ENCODE data around the gene LNX2. TPM values are rescaled to one million over a fixed set of nuclear protein-coding genes. Genes with fewer than 3 reads are reported as not detected.

Gene LNX2
- total RNA-seq, 2 experiments from 2014 or later, result 6.8 to 9.7 TPM

DNA sequence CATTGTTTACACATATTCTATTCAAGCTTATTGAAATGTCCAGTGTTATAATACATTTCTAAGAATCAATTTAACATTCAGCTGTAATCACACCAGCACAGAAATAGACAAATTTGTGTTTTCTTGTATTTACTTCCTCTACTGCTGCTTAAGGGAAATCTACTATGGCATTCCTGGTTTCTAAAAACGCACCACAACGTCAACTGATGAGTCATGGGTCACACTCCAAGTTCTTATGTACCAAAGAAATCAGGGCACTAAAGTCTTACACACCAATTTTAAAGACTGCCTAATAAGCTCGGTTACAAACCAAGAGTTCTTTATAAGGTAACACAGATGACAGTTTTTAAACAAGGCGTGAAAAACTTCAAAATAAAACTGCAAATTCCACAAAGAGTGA, 13.2 kb downstream of the LNX2 start:
- CTCF ChIA-PET (ENCODE audit: unreplicated experiment), result no interaction called here
- DNase-seq (ENCODE audit: low spot score), result no peak
- Histone ChIP-seq H3K4me3 (ENCODE audit: low read depth, low read length, poor library complexity, severe bottlenecking) (no peak overlapping the region), H3K9me2 (ENCODE audit: insufficient read depth, low read length) (no peaks in the 10 kb centered on the region), H3K79me2 (ENCODE audit: insufficient read depth, low read depth, low read length) (peaks cover 33% of the 10 kb centered on the region; the same call in 1 of the 2 replicates), H3K9me3 (ENCODE audit: low read length) (no peaks in the 10 kb centered on the region), H3K4me2 (ENCODE audit: low read length) (no peak overlapping the region), H4K20me1 (ENCODE audit: insufficient read depth, low read length) (0 out of 2 replicates have a peak, but pooled peaks cover 3% of the 10 kb centered on the region), H3K4me1 (ENCODE audit: insufficient read depth, low read length, poor library complexity, severe bottlenecking) (no peaks in the 10 kb centered on the region), H2AFZ (ENCODE audit: low read length) (no peak overlapping the region), H3K36me3 (ENCODE audit: insufficient read depth, low read length) (no peaks in the 10 kb centered on the region), H3K27ac (ENCODE audit: low read depth, low read length, poor library complexity, severe bottlenecking) (no peak overlapping the region)
- intact Hi-C loops (cut with micrococcal nuclease; ENCODE audit: unreplicated experiment), result no loop called here
- no TSS peak for BruUV-seq (replicated peaks)
- POLR2A ChIA-PET, result interaction anchor here (0.7 to 1.5 kb wide), 3 partner anchors 8 to 22 kb away, joined by 3 to 4 read pairs (median 3); partner anchors contain the start of gene LNX2
- no peak for TF ChIP-seq EZH2phosphoT487 (IDR thresholded peaks at IDR 0.05; ENCODE audit: borderline replicate concordance, low read depth, low read length)
- TF ChIP-seq, protein P1, sequence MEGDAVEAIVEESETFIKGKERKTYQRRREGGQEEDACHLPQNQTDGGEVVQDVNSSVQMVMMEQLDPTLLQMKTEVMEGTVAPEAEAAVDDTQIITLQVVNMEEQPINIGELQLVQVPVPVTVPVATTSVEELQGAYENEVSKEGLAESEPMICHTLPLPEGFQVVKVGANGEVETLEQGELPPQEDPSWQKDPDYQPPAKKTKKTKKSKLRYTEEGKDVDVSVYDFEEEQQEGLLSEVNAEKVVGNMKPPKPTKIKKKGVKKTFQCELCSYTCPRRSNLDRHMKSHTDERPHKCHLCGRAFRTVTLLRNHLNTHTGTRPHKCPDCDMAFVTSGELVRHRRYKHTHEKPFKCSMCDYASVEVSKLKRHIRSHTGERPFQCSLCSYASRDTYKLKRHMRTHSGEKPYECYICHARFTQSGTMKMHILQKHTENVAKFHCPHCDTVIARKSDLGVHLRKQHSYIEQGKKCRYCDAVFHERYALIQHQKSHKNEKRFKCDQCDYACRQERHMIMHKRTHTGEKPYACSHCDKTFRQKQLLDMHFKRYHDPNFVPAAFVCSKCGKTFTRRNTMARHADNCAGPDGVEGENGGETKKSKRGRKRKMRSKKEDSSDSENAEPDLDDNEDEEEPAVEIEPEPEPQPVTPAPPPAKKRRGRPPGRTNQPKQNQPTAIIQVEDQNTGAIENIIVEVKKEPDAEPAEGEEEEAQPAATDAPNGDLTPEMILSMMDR (conservative IDR thresholded peaks at IDR 0.05; ENCODE audit: low read length), result no peak

GRCh38 chr13:27605610-27606200, 14.6 kb downstream of the LNX2 start:
- Histone ChIP-seq H3K4me1 (ENCODE audit: insufficient read depth, low read length, poor library complexity, severe bottlenecking) (no peaks in the 10 kb centered on the region), H3K9me2 (ENCODE audit: insufficient read depth, low read length) (no peaks in the 10 kb centered on the region), H3K4me3 (ENCODE audit: low read depth, low read length, poor library complexity, severe bottlenecking) (no peak overlapping the region), H4K20me1 (ENCODE audit: insufficient read depth, low read length) (0 out of 2 replicates have a peak, but pooled peaks cover 3% of the 10 kb centered on the region), H3K9me3 (ENCODE audit: low read length) (no peaks in the 10 kb centered on the region), H3K36me3 (ENCODE audit: insufficient read depth, low read length) (no peaks in the 10 kb centered on the region), H3K79me2 (ENCODE audit: insufficient read depth, low read depth, low read length) (peaks cover 20% of the 10 kb centered on the region; the same call in 1 of the 2 replicates), H3K4me2 (ENCODE audit: low read length) (no peak overlapping the region), H3K27ac (ENCODE audit: low read depth, low read length, poor library complexity, severe bottlenecking) (no peak overlapping the region), H2AFZ (ENCODE audit: low read length) (no peak overlapping the region)
- intact Hi-C loops (cut with micrococcal nuclease; ENCODE audit: unreplicated experiment), result no loop called here
- BruUV-seq (replicated peaks), result no TSS peak
- TF ChIP-seq EZH2phosphoT487 (IDR thresholded peaks at IDR 0.05; ENCODE audit: borderline replicate concordance, low read depth, low read length), result no peak
- TF ChIP-seq, protein P1 (conservative IDR thresholded peaks at IDR 0.05; ENCODE audit: low read length), result no peak
- no peak for DNase-seq (ENCODE audit: low spot score)
- POLR2A ChIA-PET, result interaction anchor here (0.5 to 1.3 kb wide), 6 partner anchors 12 to 924 kb away, joined by 3 to 5 read pairs (median 3); partner anchors contain the start of gene POLR1D
- CTCF ChIA-PET (ENCODE audit: unreplicated experiment), result no interaction called here

DNA sequence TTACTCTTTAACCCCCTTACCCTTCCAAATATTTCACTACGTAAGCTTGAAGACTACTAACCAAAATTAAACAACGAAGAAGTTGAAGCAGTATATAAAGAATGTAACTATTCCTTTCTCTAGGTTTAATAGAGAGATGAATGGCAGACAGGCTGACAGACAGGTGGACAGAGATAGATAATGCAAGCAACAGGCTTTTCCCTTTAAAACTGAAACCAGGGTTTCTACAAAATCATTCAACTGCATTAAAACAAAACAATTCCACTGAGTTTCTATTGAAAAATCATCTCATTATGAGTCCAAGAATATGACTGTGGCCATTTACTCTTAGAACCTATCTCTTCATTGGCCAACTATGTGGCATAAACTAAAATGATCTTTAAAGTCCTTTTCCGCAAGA, 15.2 kb downstream of the LNX2 start:
- Histone ChIP-seq H3K36me3 (ENCODE audit: insufficient read depth, low read length) (no peaks in the 10 kb centered on the region), H3K4me1 (ENCODE audit: insufficient read depth, low read length, poor library complexity, severe bottlenecking) (no peaks in the 10 kb centered on the region), H3K9me3 (ENCODE audit: low read length) (no peaks in the 10 kb centered on the region), H4K20me1 (ENCODE audit: insufficient read depth, low read length) (0 out of 2 replicates have a peak, but pooled peaks cover 3% of the 10 kb centered on the region), H3K4me2 (ENCODE audit: low read length) (no peak overlapping the region), H3K9me2 (ENCODE audit: insufficient read depth, low read length) (no peaks in the 10 kb centered on the region), H3K4me3 (ENCODE audit: low read depth, low read length, poor library complexity, severe bottlenecking) (no peak overlapping the region), H3K79me2 (ENCODE audit: insufficient read depth, low read depth, low read length) (peaks cover 15% of the 10 kb centered on the region; the same call in 1 of the 2 replicates), H2AFZ (ENCODE audit: low read length) (no peak overlapping the region), H3K27ac (ENCODE audit: low read depth, low read length, poor library complexity, severe bottlenecking) (no peak overlapping the region)
- ChIA-PET POLR2A (interaction anchor here (1.3 kb wide), 1 partner anchor 33 kb away, joined by 5 read pairs; no protein-coding TSS in a partner anchor), CTCF (ENCODE audit: unreplicated experiment) (no interaction called here)
- no peak for DNase-seq (ENCODE audit: low spot score)
- no TSS peak for BruUV-seq (replicated peaks)
- intact Hi-C loops (cut with micrococcal nuclease; ENCODE audit: unreplicated experiment), result no loop called here
- TF ChIP-seq, protein P1 (conservative IDR thresholded peaks at IDR 0.05; ENCODE audit: low read length), result no peak
- no peak for TF ChIP-seq EZH2phosphoT487 (IDR thresholded peaks at IDR 0.05; ENCODE audit: borderline replicate concordance, low read depth, low read length)

Measured in OCI-LY7 (cell line).